Nephron progenitor cell (in vitro differentiated cells): Measurements from ENCODE around the gene SLC13A5.

Experiments used
- DNase-seq: peaks from one replicate; pipeline ENCODE4 v3.0.0; 2021
- H3K27ac Mint-ChIP-seq: 2 replicates; pipeline ENCODE4 v1.8.0; 2021; ENCODE audit warnings: mild to moderate bottlenecking, moderate library complexity, mixed read lengths
- H3K27me3 Mint-ChIP-seq: 2 replicates; pipeline ENCODE4 v1.8.0; 2021; ENCODE audit warnings: mild to moderate bottlenecking, low read depth, mixed read lengths; ENCODE audit not compliant: poor library complexity
- H3K36me3 Mint-ChIP-seq: 2 replicates; pipeline ENCODE4 v1.8.0; 2021; ENCODE audit warnings: low read depth, mixed read lengths
- H3K4me1 Mint-ChIP-seq: 2 replicates; pipeline ENCODE4 v1.8.0; 2021; ENCODE audit warnings: mixed read lengths
- H3K4me3 Mint-ChIP-seq: 2 replicates; pipeline ENCODE4 v1.8.0; 2021; ENCODE audit warnings: mild to moderate bottlenecking, moderate library complexity, mixed read lengths
- H3K9me3 Mint-ChIP-seq: 2 replicates; pipeline ENCODE4 v1.8.0; 2021; ENCODE audit warnings: mild to moderate bottlenecking, moderate library complexity, mixed read lengths
- CTCF ChIP-seq: fragments of 200-600 bp; sonication (generic); IDR thresholded peaks from 2 replicates; pipeline ENCODE4 v1.5.0; 2021; ENCODE audit warnings: antibody characterized with exemption

SLC13A5 gene

GRCh38 chr17:6713130-6713917 is at the start of gene SLC13A5:
SLC13A5 (minus strand) TSS chr17:6713369; CDS start chr17:6713333, 36 bp downstream.
- Mint-ChIP-seq H3K9me3 (peaks cover 41% of the 10 kb centered on the region), H3K36me3 (peaks cover 5% of the 10 kb centered on the region)

GRCh38 chr17:6761779-6762178 is 48.6 kb upstream of the SLC13A5 start:
- Mint-ChIP-seq H3K4me1 (no peaks in the 10 kb centered on the region), H3K9me3 (peaks cover 3% of the 10 kb centered on the region), H3K36me3 (no peaks in the 10 kb centered on the region), H3K27ac (no peak overlapping the region), H3K4me3 (no peak overlapping the region), H3K27me3 (peaks cover 48% of the 10 kb centered on the region)
- no peak for TF ChIP-seq CTCF
- no peak for DNase-seq

More at GRCh38 chr17:6713130-6713917, at the start of gene SLC13A5:
- Mint-ChIP-seq H3K27me3 (peaks cover 84% of the 10 kb centered on the region), H3K4me1 (peaks cover 27% of the 10 kb centered on the region), H3K4me3 (peak within 1 kb of the TSS; percentile 87), H3K27ac (no peak within 1 kb of the TSS)
- TF ChIP-seq CTCF: peak; percentile 50
- DNase-seq: peak; percentile 82

- no peak for TF ChIP-seq CTCF
- Mint-ChIP-seq H3K9me3 (no peaks in the 10 kb centered on the region), H3K27ac (no peak overlapping the region), H3K36me3 (no peaks in the 10 kb centered on the region), H3K4me1 (peaks cover 17% of the 10 kb centered on the region), H3K4me3 (no peak overlapping the region), H3K27me3 (peaks cover 34% of the 10 kb centered on the region)
- DNase-seq: no peak
Observed at GRCh38 chr17:6757747-6758146, 44.6 kb upstream of the SLC13A5 start.

- no peak for DNase-seq
- H3K27ac Mint-ChIP-seq: no peak overlapping the region
- no peak overlapping the region for H3K4me3 Mint-ChIP-seq
- H3K9me3 Mint-ChIP-seq: no peaks in the 10 kb centered on the region
- H3K36me3 Mint-ChIP-seq: no peaks in the 10 kb centered on the region
- peaks cover 34% of the 10 kb centered on the region for H3K27me3 Mint-ChIP-seq
- no peak for TF ChIP-seq CTCF
- H3K4me1 Mint-ChIP-seq: peaks cover 25% of the 10 kb centered on the region
Observed at GRCh38 chr17:6756425-6757031, 43.4 kb upstream of the SLC13A5 start.

- no peak within 1 kb of the TSS for H3K27ac Mint-ChIP-seq
- H3K4me3 Mint-ChIP-seq: no peak within 1 kb of the TSS
- H3K36me3 Mint-ChIP-seq: no peaks in the 10 kb centered on the region
- peaks cover 25% of the 10 kb centered on the region for H3K4me1 Mint-ChIP-seq
- no peak for DNase-seq
- no peak for TF ChIP-seq CTCF
- H3K27me3 Mint-ChIP-seq: peaks cover 34% of the 10 kb centered on the region
- H3K9me3 Mint-ChIP-seq: no peaks in the 10 kb centered on the region
Observed at GRCh38 chr17:6755731-6756184, 42.6 kb upstream of the SLC13A5 start, which contains the start of gene XAF1. XAF1 (plus strand) TSS chr17:6756046; CDS start chr17:6756079, 33 bp downstream.
